ENCODE results near the gene SLC4A11. TPM values are rescaled to one million over a fixed set of nuclear protein-coding genes. Genes with fewer than 3 reads are reported as not detected.
A peak's percentile ranks its signal among the peaks of the same experiment; 100 is the strongest.

The SLC4A11 gene
- total RNA-seq, 2 donors from 2014 or later = 3.8 to 12.4 TPM

- Histone ChIP-seq H3K27ac (ENCODE audit: low read depth, low read length) (no peak overlapping the region), H3K4me3 (ENCODE audit: low read length) (no peak overlapping the region), H3K4me1 (ENCODE audit: control insufficient read depth, insufficient read depth, low read length) (no peaks in the 10 kb centered on the region), H3K9ac (ENCODE audit: extremely low read depth, low read length, poor library complexity, severe bottlenecking) (no peak overlapping the region), H3K27me3 (ENCODE audit: control insufficient read depth, insufficient read depth, low read length, poor library complexity, severe bottlenecking) (peaks cover 41% of the 10 kb centered on the region), H3K9me3 (ENCODE audit: control insufficient read depth, low read length) (no peaks in the 10 kb centered on the region), H3K36me3 (ENCODE audit: control insufficient read depth, insufficient read depth, low read length) (no peaks in the 10 kb centered on the region)
- Mint-ChIP-seq H3K36me3 (ENCODE audit: low read depth) (no peaks in the 10 kb centered on the region), H3K27me3 (ENCODE audit: insufficient read depth) (peaks cover 68% of the 10 kb centered on the region), H3K27ac (no peak overlapping the region), H3K4me1 (no peaks in the 10 kb centered on the region), H3K9me3 (no peaks in the 10 kb centered on the region), H3K4me3 (no peak overlapping the region)
- no peak for TF ChIP-seq CTCF (conservative IDR thresholded peaks at IDR 0.05)
- 88 to 92% methylated on average over 10 to 11 of the region's 11 CpGs for WGBS, 2 experiments (ENCODE audit: insufficient coverage in 1 of 2, insufficient read length in 1 of 2)
- no peak for DNase-seq
These were observed 4.8 kb upstream of the SLC4A11 start for GRCh38 chr20:3243718-3244358.

GRCh38 chr20:3242172-3242692, 3.2 kb upstream of the SLC4A11 start:
- Mint-ChIP-seq H3K4me1 (no peaks in the 10 kb centered on the region), H3K9me3 (no peaks in the 10 kb centered on the region), H3K27me3 (ENCODE audit: insufficient read depth) (peaks cover 70% of the 10 kb centered on the region), H3K36me3 (ENCODE audit: low read depth) (no peaks in the 10 kb centered on the region), H3K4me3 (no peak overlapping the region), H3K27ac (no peak overlapping the region)
- 86 to 94% methylated on average over 5 to 6 of the region's 6 CpGs for WGBS, 2 experiments (ENCODE audit: insufficient coverage in 1 of 2, insufficient read length in 1 of 2)
- no peak for TF ChIP-seq CTCF (conservative IDR thresholded peaks at IDR 0.05)
- Histone ChIP-seq H3K27me3 (ENCODE audit: control insufficient read depth, insufficient read depth, low read length, poor library complexity, severe bottlenecking) (peaks cover 43% of the 10 kb centered on the region), H3K27ac (ENCODE audit: low read depth, low read length) (no peak overlapping the region), H3K4me1 (ENCODE audit: control insufficient read depth, insufficient read depth, low read length) (no peaks in the 10 kb centered on the region), H3K36me3 (ENCODE audit: control insufficient read depth, insufficient read depth, low read length) (no peaks in the 10 kb centered on the region), H3K9me3 (ENCODE audit: control insufficient read depth, low read length) (no peaks in the 10 kb centered on the region), H3K9ac (ENCODE audit: extremely low read depth, low read length, poor library complexity, severe bottlenecking) (no peak overlapping the region), H3K4me3 (ENCODE audit: low read length) (no peak overlapping the region)
- DNase-seq = no peak

DNA sequence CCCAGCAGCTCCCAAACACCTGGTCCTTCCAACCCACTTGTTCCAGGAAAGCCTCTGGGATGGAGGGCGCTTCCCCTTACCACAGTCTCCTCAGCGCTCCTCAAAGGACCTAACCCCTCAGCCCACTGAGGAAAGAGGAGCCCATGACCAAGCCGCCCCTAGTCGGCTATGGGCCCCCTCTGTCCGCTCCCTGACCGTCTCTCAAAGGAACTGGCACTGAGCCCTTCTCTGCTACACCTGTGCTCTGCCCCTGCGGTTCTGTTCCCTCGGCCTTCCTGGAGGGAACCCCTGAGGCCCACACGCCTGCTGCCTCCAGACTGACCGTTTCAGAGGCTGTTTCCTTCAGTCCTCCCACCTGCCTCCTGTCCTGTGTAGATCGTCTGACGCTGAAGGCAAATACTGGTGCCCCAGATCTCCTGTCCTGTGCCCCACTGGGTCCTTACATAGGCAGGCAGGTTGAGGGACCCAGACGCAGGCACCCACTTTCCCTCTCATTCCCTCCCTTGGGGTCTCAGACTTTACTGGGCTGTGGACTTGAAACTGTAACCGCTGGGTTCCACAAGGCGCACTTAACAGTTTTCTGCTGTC, 1.9 kb upstream of the SLC4A11 start:
- Mint-ChIP-seq H3K36me3 (ENCODE audit: low read depth) (no peaks in the 10 kb centered on the region), H3K27ac (no peak overlapping the region), H3K4me3 (peak overlapping the region; percentile 70), H3K4me1 (no peaks in the 10 kb centered on the region), H3K27me3 (ENCODE audit: insufficient read depth) (peaks cover 79% of the 10 kb centered on the region), H3K9me3 (no peaks in the 10 kb centered on the region)
- DNase-seq = no peak
- H3K9ac ChIP-seq (ENCODE audit: extremely low read depth, low read length, poor library complexity, severe bottlenecking) = no peak overlapping the region
- no peaks in the 10 kb centered on the region for H3K9me3 ChIP-seq (ENCODE audit: control insufficient read depth, low read length)
- no peaks in the 10 kb centered on the region for H3K4me1 ChIP-seq (ENCODE audit: control insufficient read depth, insufficient read depth, low read length)
- no peaks in the 10 kb centered on the region for H3K36me3 ChIP-seq (ENCODE audit: control insufficient read depth, insufficient read depth, low read length)
- 90 to 92% methylated on average over 14 to 15 of the region's 15 CpGs for WGBS, 2 experiments (ENCODE audit: insufficient coverage in 1 of 2, insufficient read length in 1 of 2)
- peaks cover 57% of the 10 kb centered on the region for H3K27me3 ChIP-seq (ENCODE audit: control insufficient read depth, insufficient read depth, low read length, poor library complexity, severe bottlenecking)
- H3K27ac ChIP-seq (ENCODE audit: low read depth, low read length) = no peak overlapping the region
- no peak for TF ChIP-seq CTCF (conservative IDR thresholded peaks at IDR 0.05)
- H3K4me3 ChIP-seq (ENCODE audit: low read length) = peak overlapping the region; percentile 68

Measured in endodermal cell (in vitro differentiated cells).